Urinary bladder (tissue), 4 donors: Measurements from ENCODE around the gene RBM18. TPM values are rescaled to one million over a fixed set of nuclear protein-coding genes. Genes with fewer than 3 reads are reported as not detected.

Source experiments
- DNase-seq: peaks from one replicate; pipeline ENCODE4 v3.0.0-alpha.2; 2015; ENCODE audit errors: extremely low spot score
- H3K27ac ChIP-seq: one replicate; pipeline ENCODE4 v1.5.1; 2013; ENCODE audit warnings: low read depth, mild to moderate bottlenecking, moderate library complexity
- H3K36me3 ChIP-seq: one replicate; pipeline ENCODE4 v1.6.1; 2013; ENCODE audit warnings: mild to moderate bottlenecking, moderate library complexity; ENCODE audit not compliant: insufficient read depth
- H3K4me1 ChIP-seq: one replicate; pipeline ENCODE4 v1.6.1; 2013; ENCODE audit warnings: mild to moderate bottlenecking, moderate library complexity; ENCODE audit not compliant: insufficient read depth
- H3K4me3 ChIP-seq: one replicate; pipeline ENCODE4 v1.5.1; 2013; ENCODE audit warnings: low read depth, low read length
- whole genome bisulfite sequencing: extraction: QIAGEN DNeasy Blood & Tissue Kit; methylation state at CpG from one replicate; pipeline ENCODE4 v1.1.7; 2013; 5-methylcytosine and 5-hydroxymethylcytosine counted together
- polyA plus RNA-seq: library from polyadenylated mRNA; stranded (reverse); fragments of 200-250 nt; gene quantifications from one replicate; pipeline ENCODE4 v1.2.3, GENCODE V29; 2013
- total RNA-seq: library from RNA; depleted of rRNA; stranded (reverse); fragments of >200 nt; gene quantifications from one replicate; pipeline ENCODE4 v1.2.3, GENCODE V29; 2014
- donor health status: healthy with polysubstance abuse.
- donor health status: healthy.

RBM18 gene
- total and polyA plus RNA-seq, 2 donors: 14.4 to 19.1 TPM

DNA sequence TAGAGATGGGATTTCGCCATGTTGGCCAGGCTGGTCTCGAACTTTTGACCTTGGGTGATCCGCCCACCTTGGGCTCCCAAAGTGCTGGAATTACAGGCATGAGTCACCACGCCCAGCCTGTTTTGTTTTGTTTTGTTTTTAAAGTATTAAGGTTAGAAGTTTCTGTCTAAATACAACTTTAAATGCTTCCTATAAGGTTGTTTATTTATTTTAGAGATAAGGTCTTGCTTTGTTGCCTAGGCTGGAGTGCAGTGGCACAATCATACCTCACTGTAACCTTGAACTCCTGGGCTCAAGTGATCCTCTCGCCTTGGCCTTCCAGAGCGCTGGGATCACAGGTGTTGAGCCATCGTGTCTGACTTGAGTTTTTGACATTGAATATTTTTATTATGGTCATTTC is 11.5 kb upstream of the RBM18 start:
- Histone ChIP-seq H3K4me3 (no peak overlapping the region), H3K4me1 (no peaks in the 10 kb centered on the region), H3K27ac (no peak overlapping the region), H3K36me3 (peaks cover 2% of the 10 kb centered on the region)
- DNase-seq: no peak
- 97% methylated on average over 7 of the region's 7 CpGs for WGBS

DNA sequence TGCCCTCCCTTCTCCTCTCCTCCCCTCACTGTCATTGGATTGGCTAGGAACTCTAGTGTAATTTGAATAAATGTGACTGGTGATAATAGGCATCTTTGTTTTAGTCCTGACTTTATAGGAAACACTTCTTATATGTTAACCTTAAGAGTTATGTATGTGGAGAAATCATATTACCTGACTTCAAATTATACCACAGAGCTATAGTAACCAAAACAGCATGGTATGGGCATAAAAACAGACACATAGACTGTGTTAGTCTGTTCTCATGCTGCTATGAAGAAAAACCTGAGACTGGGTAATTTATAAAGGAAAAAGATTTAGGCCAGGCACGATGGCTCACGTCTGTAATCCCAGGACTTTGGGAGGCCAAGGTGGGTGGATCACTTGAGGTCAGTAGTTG is 9.4 kb upstream of the RBM18 start:
- H3K4me1 ChIP-seq: no peaks in the 10 kb centered on the region
- no peak for DNase-seq
- WGBS: 90% methylated on average over 2 of the region's 2 CpGs

DNA sequence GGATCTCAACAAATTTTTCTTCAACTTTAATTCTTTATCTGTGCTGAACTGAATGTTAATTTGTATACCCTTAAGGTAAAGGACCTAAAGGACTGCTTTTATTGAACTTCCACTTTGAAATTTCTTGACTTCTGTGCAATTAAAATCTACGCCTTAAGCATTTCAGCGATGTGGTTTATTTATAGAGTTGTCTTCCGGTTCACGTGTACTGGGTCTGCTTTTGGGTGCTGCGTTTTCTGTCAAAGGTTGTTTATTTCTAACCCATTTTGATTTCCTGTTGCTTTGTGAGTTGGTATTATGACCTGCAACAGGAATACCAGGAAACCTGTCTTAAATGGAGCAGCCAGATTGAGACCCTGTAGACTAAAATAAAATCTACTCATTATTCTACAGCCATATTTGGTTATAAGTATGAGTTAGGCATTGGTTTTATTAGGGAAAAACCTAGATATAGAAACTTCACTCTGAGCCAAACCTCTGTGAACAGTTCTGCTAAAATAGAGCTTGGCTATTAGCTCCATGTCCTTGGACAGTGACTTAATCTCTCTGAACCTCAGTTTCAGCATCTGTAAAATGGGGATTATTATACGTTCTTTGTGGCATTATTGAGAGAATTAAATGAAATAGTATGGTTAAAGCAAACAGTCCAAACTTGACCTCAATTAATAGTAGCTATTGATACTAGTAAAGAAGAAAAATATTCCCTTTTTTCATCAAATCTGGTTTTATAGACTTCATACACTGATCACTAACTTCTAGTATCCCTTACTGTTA is 3.6 kb upstream of the RBM18 start:
- H3K36me3 ChIP-seq: peaks cover 2% of the 10 kb centered on the region
- H3K27ac ChIP-seq: no peak overlapping the region
- no peak overlapping the region for H3K4me3 ChIP-seq
- 82% methylated on average over 6 of the region's 6 CpGs for WGBS
- DNase-seq: no peak
- no peaks in the 10 kb centered on the region for H3K4me1 ChIP-seq

More for the DNA sequence above, 9.4 kb upstream of the RBM18 start:
- Histone ChIP-seq H3K36me3 (peaks cover 2% of the 10 kb centered on the region), H3K4me3 (no peak overlapping the region), H3K27ac (no peak overlapping the region)

DNA sequence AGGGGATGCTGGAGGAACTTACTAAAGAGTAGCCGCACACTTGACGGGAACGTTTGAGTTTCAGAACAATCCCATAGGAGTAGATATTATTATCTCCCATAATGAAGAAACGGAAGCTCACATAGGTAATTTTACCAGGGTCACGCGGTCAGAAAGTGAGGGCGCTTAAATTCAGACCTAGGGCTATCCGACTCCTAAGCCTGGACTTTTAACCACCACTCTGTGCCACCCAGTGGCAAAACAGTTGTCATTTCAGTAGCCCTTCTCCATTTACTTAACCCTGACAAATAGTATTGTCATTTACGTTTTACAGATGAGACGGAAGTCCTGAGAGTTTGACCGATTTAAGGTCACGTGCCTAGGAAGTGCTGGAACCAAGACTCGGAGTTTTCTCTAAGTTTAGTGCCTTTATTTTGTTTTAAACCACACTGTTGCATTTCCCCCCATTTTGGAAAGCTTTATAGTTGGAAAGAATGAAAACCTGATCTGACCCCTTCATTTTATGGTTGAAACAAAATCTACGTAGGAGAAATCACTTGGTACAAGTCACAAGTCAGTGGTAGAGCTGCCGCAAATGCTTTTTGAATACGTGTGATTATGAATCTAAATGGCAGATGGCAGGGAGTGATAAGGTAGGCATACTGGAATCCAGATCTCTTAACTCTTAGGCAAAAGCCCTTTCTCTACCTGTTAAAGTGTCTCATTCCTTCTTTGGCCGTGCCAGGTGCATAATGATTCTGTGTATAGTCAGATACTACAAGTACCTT is 692 bp upstream of the RBM18 start:
- Histone ChIP-seq H3K4me1 (no peaks in the 10 kb centered on the region), H3K4me3 (peak overlapping the region; percentile 71), H3K27ac (peak overlapping the region; percentile 91), H3K36me3 (no peaks in the 10 kb centered on the region)
- DNase-seq: no peak
- 10% methylated on average over 17 of the region's 17 CpGs for WGBS

DNA sequence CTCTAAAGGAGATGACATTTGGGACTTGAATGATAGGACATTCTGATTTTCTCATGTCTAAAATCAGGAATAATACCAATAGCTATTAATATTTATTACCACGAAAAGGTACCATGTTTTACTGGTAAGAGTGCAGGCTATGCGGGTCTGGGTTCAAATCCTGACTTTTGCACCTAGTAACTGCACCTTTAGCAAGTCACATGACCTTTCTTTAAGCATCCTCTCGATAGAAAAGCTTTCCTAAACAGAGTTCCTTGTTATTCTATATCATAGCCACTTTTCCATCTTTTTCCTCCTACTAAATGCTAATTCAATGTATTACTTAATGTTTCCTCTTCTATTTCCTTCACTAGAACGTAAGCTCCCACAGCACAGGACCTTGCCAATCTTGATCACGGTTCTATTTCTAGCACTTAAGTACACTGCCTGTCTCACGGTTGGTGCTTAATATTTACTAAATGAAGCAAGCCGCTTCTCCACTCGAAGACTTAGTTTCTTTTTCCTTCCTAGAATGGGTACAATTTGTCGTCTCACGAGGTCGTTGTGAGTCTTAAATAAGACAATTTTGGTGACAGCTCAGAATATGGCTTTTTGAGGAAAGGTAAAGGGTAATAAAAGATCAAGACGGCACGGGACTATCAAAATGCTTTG is 816 bp downstream of the RBM18 start:
- 13% methylated on average over 13 of the region's 13 CpGs for WGBS
- Histone ChIP-seq H3K36me3 (no peaks in the 10 kb centered on the region), H3K4me3 (peak overlapping the region; percentile 71), H3K4me1 (no peaks in the 10 kb centered on the region), H3K27ac (peak overlapping the region; percentile 91)
- DNase-seq: no peak

DNA sequence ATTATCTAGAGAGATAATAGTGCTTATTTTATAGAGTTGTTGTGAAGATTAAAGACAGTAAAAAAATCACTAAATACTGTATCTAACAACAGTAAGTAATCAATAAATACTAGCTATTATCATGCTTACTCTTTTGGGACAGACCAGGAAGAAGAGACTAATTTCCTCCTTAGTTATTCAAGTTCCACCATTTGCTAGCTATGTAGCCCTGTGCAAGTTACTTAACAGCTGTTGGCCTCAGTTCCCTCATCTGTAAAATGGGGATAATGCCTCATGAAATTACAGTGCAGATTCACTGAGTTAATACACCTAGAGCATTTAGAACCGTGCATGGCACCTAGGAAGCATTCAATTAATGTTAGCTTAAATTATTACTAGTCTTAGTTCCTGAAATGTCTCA is 2.6 kb downstream of the RBM18 start:
- Histone ChIP-seq H3K27ac (no peak overlapping the region), H3K36me3 (no peaks in the 10 kb centered on the region), H3K4me3 (no peak overlapping the region), H3K4me1 (no peaks in the 10 kb centered on the region)
- 91% methylated on average over 1 of the region's 1 CpG for WGBS
- DNase-seq: no peak

DNA sequence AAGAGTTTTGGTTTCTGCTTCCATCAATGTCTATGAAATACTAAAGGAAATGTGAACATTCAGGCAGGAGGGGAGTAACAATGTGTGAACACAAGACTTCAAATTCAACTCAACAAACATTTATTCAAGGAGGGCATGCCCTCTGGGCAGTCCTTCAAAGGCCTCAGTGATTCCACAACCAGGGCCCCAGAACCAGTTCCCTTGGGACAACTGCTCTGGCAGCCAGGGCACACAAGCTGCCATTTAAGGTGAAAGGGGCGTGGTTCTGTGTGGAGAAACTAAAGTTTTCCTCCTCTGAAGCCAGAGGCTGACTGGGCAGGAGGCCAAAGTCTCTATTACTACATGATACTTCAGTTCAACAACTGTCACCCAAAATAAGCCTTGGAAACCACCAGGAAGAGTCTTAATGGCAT is 3.2 kb downstream of the RBM18 start:
- 62% methylated on average over 1 of the region's 1 CpG for WGBS
- Histone ChIP-seq H3K27ac (no peak overlapping the region), H3K36me3 (no peaks in the 10 kb centered on the region), H3K4me3 (no peak overlapping the region), H3K4me1 (no peaks in the 10 kb centered on the region)
- DNase-seq: peak; percentile 8

DNA sequence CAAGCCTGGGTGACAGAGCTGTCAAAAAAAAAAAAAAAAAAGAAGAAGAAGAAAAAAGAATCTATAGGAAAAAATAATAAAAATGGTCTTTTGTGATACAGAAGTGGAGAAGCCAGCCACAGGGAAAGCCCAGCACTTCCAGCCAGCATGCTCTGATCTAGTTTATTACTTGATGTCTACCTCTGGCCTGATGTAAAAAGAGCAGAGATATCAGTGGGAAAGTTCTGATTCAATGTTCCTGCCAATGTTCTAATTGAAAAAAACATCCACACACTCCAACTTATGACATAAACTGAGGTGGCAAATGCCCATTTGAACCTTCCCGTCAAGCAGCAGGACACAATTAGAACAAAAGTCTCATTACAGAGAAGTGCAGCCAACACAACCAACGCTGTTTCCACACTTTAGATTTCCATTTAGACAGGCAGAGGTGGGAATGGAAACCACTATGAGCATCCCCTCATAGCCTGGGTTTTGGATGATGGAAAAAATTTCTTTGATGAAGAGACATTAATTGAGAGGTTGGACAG is 5.7 kb downstream of the RBM18 start:
- no peak overlapping the region for H3K27ac ChIP-seq
- DNase-seq: no peak
- no peak overlapping the region for H3K4me3 ChIP-seq
- H3K4me1 ChIP-seq: no peaks in the 10 kb centered on the region
- H3K36me3 ChIP-seq: no peaks in the 10 kb centered on the region
- WGBS: 85% methylated on average over 2 of the region's 2 CpGs

DNA sequence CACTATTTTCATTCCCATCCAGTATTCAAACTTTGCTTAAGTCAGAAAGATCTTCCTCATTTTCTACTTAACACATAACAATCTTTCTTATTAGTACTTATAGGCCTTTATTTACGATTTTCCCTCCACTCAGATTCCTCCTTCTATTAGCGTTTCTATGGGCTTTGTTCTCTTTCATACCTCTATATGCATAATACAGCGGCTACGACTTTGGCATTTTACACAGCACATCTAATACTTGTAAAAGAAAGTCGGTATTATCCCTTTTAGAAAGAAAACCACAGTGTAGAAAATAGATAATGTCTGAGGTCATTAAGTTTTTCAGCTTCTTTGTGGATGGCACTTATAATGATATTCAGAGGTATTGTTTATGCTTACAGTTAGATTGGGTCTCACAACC is 8.4 kb downstream of the RBM18 start:
- no peaks in the 10 kb centered on the region for H3K4me1 ChIP-seq
- H3K4me3 ChIP-seq: no peak overlapping the region
- H3K36me3 ChIP-seq: peaks cover 4% of the 10 kb centered on the region
- 90% methylated on average over 5 of the region's 5 CpGs for WGBS
- DNase-seq: no peak
- no peak overlapping the region for H3K27ac ChIP-seq

DNA sequence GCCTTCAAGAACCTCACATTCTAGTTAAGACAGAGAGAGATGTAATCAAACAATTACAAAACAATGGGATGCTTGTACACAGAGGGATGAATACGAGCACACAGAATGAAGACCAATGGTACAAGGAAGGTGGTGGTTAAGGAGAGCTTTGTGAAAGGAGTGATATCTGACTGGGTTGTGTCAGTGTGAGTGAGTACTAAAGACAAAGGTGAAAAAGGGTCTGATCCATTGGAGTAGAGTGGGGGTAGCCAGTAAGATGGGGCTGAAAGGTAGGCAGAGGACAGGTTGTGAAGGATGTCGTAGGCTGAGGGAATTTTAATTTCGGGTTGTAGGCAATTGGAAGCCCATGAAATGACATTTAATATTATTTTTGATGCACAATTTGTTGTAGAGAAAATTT is 9.9 kb downstream of the RBM18 start:
- no peak overlapping the region for H3K27ac ChIP-seq
- H3K4me3 ChIP-seq: no peak overlapping the region
- H3K36me3 ChIP-seq: peaks cover 6% of the 10 kb centered on the region
- no peaks in the 10 kb centered on the region for H3K4me1 ChIP-seq
- DNase-seq: no peak
- WGBS: 91% methylated on average over 3 of the region's 3 CpGs

DNA sequence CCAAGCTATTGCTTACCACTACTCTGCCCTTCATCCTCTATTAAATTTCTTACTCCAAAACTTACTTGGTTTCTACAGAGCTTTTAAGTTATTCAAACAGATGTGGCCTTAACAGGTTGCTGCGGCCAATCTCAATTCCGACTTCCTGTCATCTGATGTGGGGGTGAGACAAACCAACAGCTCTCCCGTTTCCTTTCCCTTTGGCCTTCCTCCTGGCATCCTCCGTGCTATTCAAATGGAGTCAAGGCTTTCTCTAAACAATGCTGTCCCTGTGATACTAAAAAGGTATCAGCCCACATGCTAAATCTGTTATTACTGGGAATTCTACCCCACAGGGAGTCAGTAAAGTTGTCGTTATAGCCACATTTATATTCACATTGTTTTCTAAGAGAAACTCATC is 11.8 kb downstream of the RBM18 start:
- H3K36me3 ChIP-seq: peaks cover 10% of the 10 kb centered on the region
- DNase-seq: no peak
- whole genome bisulfite sequencing: 60% methylated on average over 5 of the region's 5 CpGs
- H3K4me1 ChIP-seq: no peaks in the 10 kb centered on the region
- H3K4me3 ChIP-seq: no peak overlapping the region
- no peak overlapping the region for H3K27ac ChIP-seq

DNA sequence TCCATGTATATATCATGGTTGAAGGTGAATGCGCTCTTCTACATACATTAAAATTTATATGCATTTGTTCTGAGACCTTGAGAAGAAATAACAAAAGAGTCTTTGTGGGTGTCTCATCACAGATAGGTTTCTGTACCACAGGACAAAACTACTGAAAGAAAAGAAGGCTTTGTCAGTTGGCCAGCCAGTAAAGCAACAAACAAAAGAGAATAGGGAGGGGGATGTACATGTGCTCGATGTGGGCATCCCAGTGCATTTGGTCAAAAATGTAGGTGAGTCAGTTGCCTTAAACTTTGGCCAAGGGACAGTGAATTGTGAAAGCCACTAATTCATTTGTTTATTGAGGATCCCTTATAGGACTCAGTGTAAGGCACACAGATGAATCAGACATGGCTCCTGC is 13.3 kb downstream of the RBM18 start:
- H3K27ac ChIP-seq: no peak overlapping the region

DNA sequence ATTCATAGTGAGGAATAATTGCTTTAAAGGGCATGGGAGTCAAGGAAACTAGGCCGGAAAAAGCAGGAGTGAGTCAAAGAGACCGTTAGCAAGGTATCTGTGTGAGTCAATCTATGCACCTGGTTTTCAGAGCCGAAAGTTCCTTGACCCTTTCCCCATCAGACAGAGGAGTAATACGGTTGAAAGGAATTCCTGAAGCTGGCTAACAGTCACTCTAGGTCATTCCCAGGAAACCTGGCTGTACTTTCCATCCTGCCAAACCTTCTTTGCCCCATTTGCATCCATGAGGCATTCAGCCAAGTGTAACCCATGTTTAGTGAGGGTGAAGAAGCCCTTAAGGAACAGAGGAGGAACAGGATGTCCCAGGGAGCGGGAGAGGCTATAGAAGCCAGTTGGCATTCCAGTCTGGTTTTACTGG is 16.2 kb downstream of the RBM18 start:
- 86% methylated on average over 5 of the region's 5 CpGs for WGBS
- no peak for DNase-seq
- Histone ChIP-seq H3K36me3 (peaks cover 16% of the 10 kb centered on the region), H3K27ac (no peak overlapping the region), H3K4me3 (no peak overlapping the region), H3K4me1 (no peaks in the 10 kb centered on the region)

More for the DNA sequence above, 13.3 kb downstream of the RBM18 start:
- DNase-seq: no peak
- peaks cover 10% of the 10 kb centered on the region for H3K36me3 ChIP-seq
- H3K4me3 ChIP-seq: no peak overlapping the region
- WGBS: 90% methylated on average over 2 of the region's 2 CpGs
- H3K4me1 ChIP-seq: no peaks in the 10 kb centered on the region
